ENCODE measurements around the gene AKR1D1.

DNA sequence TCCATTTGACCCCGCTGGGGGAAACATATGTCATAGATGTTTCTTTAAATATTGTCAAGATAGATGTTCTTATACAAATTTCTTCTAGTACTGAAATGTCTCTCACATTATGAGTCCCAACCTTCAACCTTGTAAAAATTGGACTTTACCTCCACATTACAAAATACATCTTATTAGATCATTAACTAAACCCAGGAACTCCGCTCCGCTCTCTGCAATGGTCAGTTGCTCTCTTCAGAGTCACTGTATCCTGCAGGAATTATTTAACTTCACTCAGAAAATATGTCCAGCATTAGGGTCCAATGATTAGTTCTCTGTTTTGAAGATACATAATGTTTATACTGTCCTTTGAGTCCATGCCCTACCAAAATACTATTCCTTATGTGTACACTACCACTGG is 8.5 kb upstream of the AKR1D1 start:
- TF ChIP-seq, protein P1, sequence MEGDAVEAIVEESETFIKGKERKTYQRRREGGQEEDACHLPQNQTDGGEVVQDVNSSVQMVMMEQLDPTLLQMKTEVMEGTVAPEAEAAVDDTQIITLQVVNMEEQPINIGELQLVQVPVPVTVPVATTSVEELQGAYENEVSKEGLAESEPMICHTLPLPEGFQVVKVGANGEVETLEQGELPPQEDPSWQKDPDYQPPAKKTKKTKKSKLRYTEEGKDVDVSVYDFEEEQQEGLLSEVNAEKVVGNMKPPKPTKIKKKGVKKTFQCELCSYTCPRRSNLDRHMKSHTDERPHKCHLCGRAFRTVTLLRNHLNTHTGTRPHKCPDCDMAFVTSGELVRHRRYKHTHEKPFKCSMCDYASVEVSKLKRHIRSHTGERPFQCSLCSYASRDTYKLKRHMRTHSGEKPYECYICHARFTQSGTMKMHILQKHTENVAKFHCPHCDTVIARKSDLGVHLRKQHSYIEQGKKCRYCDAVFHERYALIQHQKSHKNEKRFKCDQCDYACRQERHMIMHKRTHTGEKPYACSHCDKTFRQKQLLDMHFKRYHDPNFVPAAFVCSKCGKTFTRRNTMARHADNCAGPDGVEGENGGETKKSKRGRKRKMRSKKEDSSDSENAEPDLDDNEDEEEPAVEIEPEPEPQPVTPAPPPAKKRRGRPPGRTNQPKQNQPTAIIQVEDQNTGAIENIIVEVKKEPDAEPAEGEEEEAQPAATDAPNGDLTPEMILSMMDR (IDR thresholded peaks at IDR 0.05): no peak
- TF ChIP-seq POLR2A (IDR thresholded peaks at IDR 0.05): no peak
- TF ChIP-seq POLR2AphosphoS5 (IDR thresholded peaks at IDR 0.05): no peak

Data from stomach (tissue), 4 donors.